KMS-11 (cell line): ENCODE data around the gene OR5B21.

Source experiments
- H2AFZ ChIP-seq: fragments of 200-600 bp; sonication (generic); 2 replicates; pipeline ENCODE4 v1.6.1; 2016; ENCODE audit warnings: antibody characterized with exemption, mixed run types, low read depth
- H3K27ac ChIP-seq: fragments of 200-600 bp; sonication (generic); 2 replicates; pipeline ENCODE4 v1.6.1; 2016; ENCODE audit warnings: mild to moderate bottlenecking, mixed run types
- H3K27me3 ChIP-seq: fragments of 200-600 bp; sonication (generic); 2 replicates; pipeline ENCODE4 v1.6.1; 2017; ENCODE audit warnings: mild to moderate bottlenecking, low read depth, mixed run types, moderate library complexity; ENCODE audit not compliant: insufficient read depth
- H3K36me3 ChIP-seq: fragments of 200-600 bp; sonication (generic); 2 replicates; pipeline ENCODE4 v1.6.1; 2017; ENCODE audit warnings: mild to moderate bottlenecking, mixed run types; ENCODE audit not compliant: insufficient read depth
- H3K4me1 ChIP-seq: fragments of 200-600 bp; sonication (generic); 2 replicates; pipeline ENCODE4 v1.6.1; 2016; ENCODE audit warnings: mild to moderate bottlenecking, low read depth, mixed run types; ENCODE audit not compliant: poor library complexity, severe bottlenecking
- H3K4me2 ChIP-seq: fragments of 200-600 bp; sonication (generic); 2 replicates; pipeline ENCODE4 v1.7.0; 2016; ENCODE audit warnings: mild to moderate bottlenecking, mixed run types
- H3K4me3 ChIP-seq: fragments of 200-600 bp; sonication (generic); IDR thresholded peaks from 2 replicates; pipeline ENCODE4 v1.6.1; 2017; ENCODE audit warnings: low read depth, low read length, mixed read lengths; ENCODE audit not compliant: insufficient read depth
- H3K79me2 ChIP-seq: fragments of 200-600 bp; sonication (generic); 2 replicates; pipeline ENCODE4 v1.6.1; 2016; ENCODE audit warnings: low read depth, mixed run types; ENCODE audit not compliant: insufficient read depth
- H3K9ac ChIP-seq: fragments of 200-600 bp; sonication (generic); 2 replicates; pipeline ENCODE4 v1.6.1; 2016; ENCODE audit warnings: mild to moderate bottlenecking, mixed run types
- H4K20me1 ChIP-seq: fragments of 200-600 bp; sonication (generic); 2 replicates; pipeline ENCODE4 v1.6.1; 2016; ENCODE audit warnings: mild to moderate bottlenecking, mixed run types; ENCODE audit not compliant: insufficient read depth
- TF ChIP-seq, protein P1 (sequence below): fragments of 200-600 bp; sonication (generic); conservative IDR thresholded peaks from 2 replicates; pipeline ENCODE4 v1.6.1; 2017; ENCODE audit warnings: low read depth, mild to moderate bottlenecking, antibody characterized with exemption, low read length, moderate library complexity, mixed read lengths

OR5B21 gene

GRCh38 chr11:58530236-58530635 lies 22.3 kb upstream of the OR5B21 start:
- TF ChIP-seq, protein P1, sequence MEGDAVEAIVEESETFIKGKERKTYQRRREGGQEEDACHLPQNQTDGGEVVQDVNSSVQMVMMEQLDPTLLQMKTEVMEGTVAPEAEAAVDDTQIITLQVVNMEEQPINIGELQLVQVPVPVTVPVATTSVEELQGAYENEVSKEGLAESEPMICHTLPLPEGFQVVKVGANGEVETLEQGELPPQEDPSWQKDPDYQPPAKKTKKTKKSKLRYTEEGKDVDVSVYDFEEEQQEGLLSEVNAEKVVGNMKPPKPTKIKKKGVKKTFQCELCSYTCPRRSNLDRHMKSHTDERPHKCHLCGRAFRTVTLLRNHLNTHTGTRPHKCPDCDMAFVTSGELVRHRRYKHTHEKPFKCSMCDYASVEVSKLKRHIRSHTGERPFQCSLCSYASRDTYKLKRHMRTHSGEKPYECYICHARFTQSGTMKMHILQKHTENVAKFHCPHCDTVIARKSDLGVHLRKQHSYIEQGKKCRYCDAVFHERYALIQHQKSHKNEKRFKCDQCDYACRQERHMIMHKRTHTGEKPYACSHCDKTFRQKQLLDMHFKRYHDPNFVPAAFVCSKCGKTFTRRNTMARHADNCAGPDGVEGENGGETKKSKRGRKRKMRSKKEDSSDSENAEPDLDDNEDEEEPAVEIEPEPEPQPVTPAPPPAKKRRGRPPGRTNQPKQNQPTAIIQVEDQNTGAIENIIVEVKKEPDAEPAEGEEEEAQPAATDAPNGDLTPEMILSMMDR, result no peak
- no peaks in the 10 kb centered on the region for H3K36me3 ChIP-seq
- H3K27ac ChIP-seq, result no peak overlapping the region
- H3K4me3 ChIP-seq, result no peak overlapping the region
- H3K4me1 ChIP-seq, result peaks cover 12% of the 10 kb centered on the region
- H2AFZ ChIP-seq, result no peak overlapping the region
- no peaks in the 10 kb centered on the region for H3K27me3 ChIP-seq
- no peak overlapping the region for H3K9ac ChIP-seq
- H3K4me2 ChIP-seq, result no peak overlapping the region
- H4K20me1 ChIP-seq, result no peaks in the 10 kb centered on the region
- no peaks in the 10 kb centered on the region for H3K79me2 ChIP-seq

DNA sequence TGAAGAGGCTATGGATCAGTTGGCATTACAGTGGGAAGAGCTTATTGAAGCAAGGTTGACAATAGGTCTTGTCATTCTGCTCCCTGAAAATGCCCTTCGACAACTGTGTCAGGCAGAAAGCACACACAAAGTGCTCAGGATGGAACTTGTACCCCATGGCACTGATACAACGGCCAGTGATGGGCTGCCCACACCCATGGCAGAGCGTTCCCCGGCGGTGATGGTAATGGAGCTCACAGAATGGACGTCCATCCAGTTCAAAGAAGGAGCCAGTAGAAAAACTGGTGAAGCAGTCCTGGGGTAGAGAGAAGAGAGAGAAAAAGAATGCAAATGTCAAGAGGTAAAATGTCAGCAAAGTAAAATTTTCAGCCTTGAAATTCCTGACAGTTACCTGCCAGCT lies 19.5 kb upstream of the OR5B21 start:
- Histone ChIP-seq H3K79me2 (no peaks in the 10 kb centered on the region), H3K4me2 (no peak overlapping the region), H3K27me3 (no peaks in the 10 kb centered on the region), H3K36me3 (no peaks in the 10 kb centered on the region), H3K9ac (no peak overlapping the region), H3K4me1 (peaks cover 23% of the 10 kb centered on the region), H2AFZ (no peak overlapping the region), H3K4me3 (no peak overlapping the region), H3K27ac (no peak overlapping the region), H4K20me1 (no peaks in the 10 kb centered on the region)
- TF ChIP-seq, protein P1, result no peak

DNA sequence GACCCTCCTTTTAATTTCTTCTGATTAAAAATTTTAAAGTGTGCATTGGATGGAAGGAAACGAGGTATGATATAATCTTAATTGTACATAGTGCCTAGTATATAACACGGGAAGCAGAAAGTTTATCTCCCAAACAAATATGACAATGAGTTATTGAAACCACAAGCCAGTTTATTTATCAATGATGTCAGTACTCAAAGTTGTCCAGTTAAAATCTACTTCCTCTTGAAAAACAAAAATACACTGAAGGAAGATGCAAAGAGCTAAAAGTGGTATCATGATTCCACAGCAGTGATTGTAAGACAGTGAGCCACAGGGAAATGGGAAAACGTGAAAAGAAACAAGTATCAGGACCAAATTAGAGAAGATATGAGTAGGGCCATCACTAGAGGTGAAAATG lies 18.8 kb upstream of the OR5B21 start:
- Histone ChIP-seq H3K79me2 (no peaks in the 10 kb centered on the region), H3K4me1 (peaks cover 23% of the 10 kb centered on the region), H4K20me1 (no peaks in the 10 kb centered on the region), H3K36me3 (no peaks in the 10 kb centered on the region), H3K4me3 (no peak overlapping the region), H2AFZ (no peak overlapping the region), H3K27ac (no peak overlapping the region), H3K4me2 (no peak overlapping the region), H3K9ac (no peak overlapping the region), H3K27me3 (no peaks in the 10 kb centered on the region)
- TF ChIP-seq, protein P1, result no peak

DNA sequence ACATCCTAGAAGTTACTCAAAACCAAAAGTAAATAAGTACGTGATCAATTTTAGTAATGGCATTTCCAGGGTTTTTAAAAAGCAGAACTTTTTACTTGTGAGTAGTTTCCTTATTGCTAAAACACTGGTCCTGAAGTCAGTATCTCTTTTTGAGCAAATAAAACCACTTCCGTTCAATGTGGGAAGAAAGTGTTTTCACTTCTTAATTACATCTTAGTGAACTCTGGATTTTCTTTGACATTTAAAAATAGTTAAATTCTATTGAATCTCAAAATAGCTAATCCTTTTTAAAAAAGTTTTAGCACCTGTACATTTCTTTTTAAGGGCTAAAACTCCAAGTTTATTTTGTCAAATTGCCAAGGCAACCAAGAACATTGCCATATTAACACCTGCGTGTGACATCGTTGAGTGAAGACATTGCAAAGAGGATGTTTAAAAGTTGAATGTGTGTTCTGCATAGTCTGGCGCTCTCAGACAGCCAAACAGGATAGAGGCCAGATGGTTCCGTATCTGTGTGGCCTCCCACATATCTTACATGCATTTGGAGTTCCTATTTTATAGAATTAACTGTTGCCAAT lies 17.2 kb upstream of the OR5B21 start:
- peaks cover 23% of the 10 kb centered on the region for H3K4me1 ChIP-seq
- no peaks in the 10 kb centered on the region for H4K20me1 ChIP-seq
- H3K79me2 ChIP-seq, result no peaks in the 10 kb centered on the region
- peak overlapping the region; percentile 44; the same call in 1 of the 2 replicates for H3K27ac ChIP-seq
- H3K27me3 ChIP-seq, result no peaks in the 10 kb centered on the region
- no peak overlapping the region for H3K4me3 ChIP-seq
- TF ChIP-seq, protein P1, result no peak
- peak overlapping the region; percentile 22 for H3K4me2 ChIP-seq
- no peak overlapping the region for H2AFZ ChIP-seq
- H3K9ac ChIP-seq, result no peak overlapping the region
- no peaks in the 10 kb centered on the region for H3K36me3 ChIP-seq
